Sigmoid colon (tissue), 7 donors: Measurements from ENCODE around the gene RRN3. TPM values are rescaled to one million over a fixed set of nuclear protein-coding genes. Genes with fewer than 3 reads are reported as not detected.
"Not testable (repeated sequence)": the region's sequence is repeated elsewhere in the genome, so short reads cannot be mapped to it uniquely, and the experiment has no call there.

Source experiments
- DNase-seq: peaks from one replicate; pipeline ENCODE4 v3.0.0-alpha.2; 2019
- H3K27ac ChIP-seq, 4 donors: fragments of 200-600 bp; sonication (generic); one replicate each; pipeline ENCODE4 v1.5.1; 2016 to 2019; ENCODE audit warnings: mild to moderate bottlenecking in 1 of 4
- H3K27me3 ChIP-seq, 3 donors: fragments of 200-600 bp; sonication (generic); one replicate each; pipeline ENCODE4 v1.5.1; 2019; ENCODE audit warnings: mild to moderate bottlenecking in 1 of 3
- H3K36me3 ChIP-seq, 4 donors: fragments of 200-600 bp; sonication (generic); one replicate each; pipeline ENCODE4 v1.5.1; 2016 to 2019
- H3K4me1 ChIP-seq, 4 donors: fragments of 200-600 bp; sonication (generic); one replicate each; pipeline ENCODE4 v1.5.1; 2017 to 2019
- H3K4me3 ChIP-seq, 4 donors: fragments of 200-600 bp; sonication (generic); one replicate each; pipeline ENCODE4 v1.5.1; 2017 to 2019; ENCODE audit warnings: mild to moderate bottlenecking in 2 of 4, moderate library complexity in 1 of 4
- H3K9me3 ChIP-seq, 4 donors: fragments of 200-600 bp in 3 of 4; sonication (generic) in 3 of 4; one replicate each; pipeline versions ENCODE4 v1.5.1 to v1.6.1; 2013 to 2019
- EP300 ChIP-seq, 4 donors: sonication (generic); formaldehyde crosslinking; IDR thresholded peaks; one replicate each; pipeline ENCODE4 v1.6.1; 2017; ENCODE audit warnings: antibody characterized with exemption in 4 of 4
- POLR2AphosphoS5 ChIP-seq, 4 donors: sonication (generic); formaldehyde crosslinking; IDR thresholded peaks; one replicate each; pipeline ENCODE4 v1.6.1; 2017; ENCODE audit warnings: antibody characterized with exemption in 4 of 4
- WGBS, 2 donors: extraction: QIAGEN DNeasy Blood & Tissue Kit; methylation state at CpG; one replicate each; pipeline ENCODE4 v1.1.7; 2013; 5-methylcytosine and 5-hydroxymethylcytosine counted together
- intact Hi-C: fragments of 100-400 bp; cut with DNase I; formaldehyde crosslinking; loops from one replicate; pipeline ENCODE4 v1.15.1; 2023
- polyA plus RNA-seq, 3 donors: library from polyadenylated mRNA; stranded (reverse); fragments of 200-250 nt; gene quantifications; one replicate each; pipeline ENCODE4 v1.2.3, GENCODE V29; 2013
- total RNA-seq, 4 donors: library from RNA; depleted of rRNA; stranded (reverse); fragments of >200 nt; gene quantifications; one replicate each; pipeline ENCODE4 v1.1.0, GENCODE V29; 2016
- donor health status: healthy with polysubstance abuse.
- donor health status: Bipolar disorder and iron deficiency.
- donor health status: healthy.

Gene RRN3
- total and polyA plus RNA-seq, 7 donors = 14.5 to 27.2 (median 21.3) TPM

GRCh38 chr16:15025234-15025951 is 68.7 kb downstream of the RRN3 start:
- H3K4me3 ChIP-seq, H3K9me3 ChIP-seq, H3K27me3 ChIP-seq, DNase-seq, intact Hi-C loops: not testable (repeated sequence)
- 75 to 84% methylated on average over 14 of the region's 14 CpGs for WGBS, 2 donors
- Histone ChIP-seq H3K27ac (peak overlapping the region; percentile 11 to 77 (median 69)), H3K4me1 (peaks cover 0 to 63% (median 24%) of the 10 kb centered on the region in 4 donors), H3K36me3 (peaks cover 0 to 57% (median 17%) of the 10 kb centered on the region in 4 donors)
- TF ChIP-seq POLR2AphosphoS5 (IDR thresholded peaks at IDR 0.05) = peak in 1 of 4 donors; percentile 1
- peak in 1 of 4 donors; percentile 7 for TF ChIP-seq EP300 (IDR thresholded peaks at IDR 0.05)

DNA sequence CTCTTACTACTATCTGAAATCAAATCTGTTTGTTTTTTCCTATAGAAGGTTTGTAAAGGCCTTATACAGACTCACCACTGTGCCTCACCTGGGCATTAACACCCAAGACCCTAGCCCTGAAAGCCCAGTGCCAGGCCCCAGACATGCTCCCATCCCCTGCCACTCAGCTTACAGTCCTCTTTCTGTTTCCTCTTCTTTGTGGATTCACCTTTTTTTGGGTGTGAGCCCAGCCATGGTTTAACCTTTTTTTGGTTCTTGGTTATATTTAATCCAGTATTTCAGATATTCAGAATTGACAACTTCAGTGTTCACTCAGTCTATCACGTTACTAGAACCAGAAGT is 69.2 kb downstream of the RRN3 start:
- H3K27me3 ChIP-seq, H3K9me3 ChIP-seq, intact Hi-C loops, DNase-seq, H3K4me3 ChIP-seq: not testable (repeated sequence)
- peaks cover 0 to 61% (median 24%) of the 10 kb centered on the region in 4 donors for H3K4me1 ChIP-seq
- WGBS, 2 donors = 71 to 90% methylated on average over 1 of the region's 1 CpG
- H3K36me3 ChIP-seq = peaks cover 0 to 55% (median 17%) of the 10 kb centered on the region in 4 donors
- peak overlapping the region in 3 of 4 donors; percentile 66 to 77 (median 72) for H3K27ac ChIP-seq

DNA sequence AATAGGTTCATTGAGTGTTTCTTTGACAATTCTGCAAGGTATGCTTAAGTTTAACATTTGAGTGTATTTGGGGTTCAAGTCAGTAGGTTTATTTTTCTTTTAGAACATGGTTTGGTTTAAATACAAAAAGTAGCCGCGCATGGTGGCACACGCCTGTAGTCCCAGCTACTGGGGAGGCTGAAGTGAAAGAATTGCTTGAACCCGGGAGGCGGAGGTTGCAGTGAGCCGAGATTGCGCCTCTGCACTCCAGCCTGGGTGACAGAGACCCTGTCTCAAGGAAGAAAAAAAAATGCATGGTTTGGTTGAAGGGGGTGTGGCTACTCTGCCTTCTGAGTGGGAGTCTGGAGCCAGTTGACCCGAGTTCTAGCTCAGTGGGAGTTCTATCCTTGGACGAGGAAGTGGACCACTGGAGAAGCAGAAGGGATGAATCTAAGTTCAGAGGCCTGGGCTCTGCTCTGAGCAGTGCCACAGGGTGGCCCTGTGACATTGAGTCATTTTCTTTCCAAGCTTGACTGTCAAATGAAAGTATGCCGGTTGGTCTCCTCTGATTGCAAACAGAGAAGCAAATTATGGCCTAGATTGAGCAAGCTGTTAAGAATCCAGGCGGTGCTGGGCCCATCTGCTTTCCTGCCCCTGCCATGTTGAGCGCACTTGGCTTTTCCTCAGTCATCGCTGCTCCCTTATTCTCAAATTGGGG is 70.5 kb downstream of the RRN3 start:
- H3K4me1 ChIP-seq = peaks cover 0 to 48% (median 18%) of the 10 kb centered on the region in 4 donors
- DNase-seq, H3K4me3 ChIP-seq, H3K9me3 ChIP-seq, intact Hi-C loops, H3K27me3 ChIP-seq: not testable (repeated sequence)
- peak overlapping the region in 2 of 4 donors; percentile 13 to 77 for H3K27ac ChIP-seq
- peaks cover 0 to 54% (median 20%) of the 10 kb centered on the region in 4 donors for H3K36me3 ChIP-seq
- WGBS, 2 donors = 91 to 93% methylated on average over 13 of the region's 13 CpGs

DNA sequence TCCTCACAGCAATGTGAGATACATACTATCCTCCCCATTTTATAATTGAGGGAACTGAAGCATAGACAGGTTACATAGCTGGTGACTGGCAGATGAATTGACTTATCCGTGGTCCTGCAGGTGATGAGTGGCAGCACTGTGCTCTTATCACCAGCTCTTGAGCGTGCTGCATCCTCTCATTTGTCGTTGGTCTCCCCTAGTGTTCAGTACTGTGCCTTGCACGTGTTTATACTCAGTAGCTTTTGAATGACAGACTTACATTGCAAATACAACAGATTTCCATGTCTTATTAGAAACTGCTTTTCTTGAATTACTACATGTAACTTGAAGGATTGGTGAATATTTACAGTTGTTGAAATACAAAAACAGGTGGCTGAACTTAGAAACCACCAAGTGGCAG is 71.9 kb downstream of the RRN3 start:
- Histone ChIP-seq H3K4me1 (peaks cover 0 to 43% (median 19%) of the 10 kb centered on the region in 4 donors), H3K27ac (peak overlapping the region in 2 of 4 donors; percentile 31 to 63), H3K36me3 (peaks cover 0 to 50% (median 17%) of the 10 kb centered on the region in 4 donors)
- DNase-seq, intact Hi-C loops, H3K4me3 ChIP-seq, H3K9me3 ChIP-seq, H3K27me3 ChIP-seq: not testable (repeated sequence)
- WGBS, 2 donors = 10 to 26% methylated on average over 4 of the region's 4 CpGs

- intact Hi-C loops, H3K9me3 ChIP-seq, DNase-seq, H3K4me3 ChIP-seq, H3K27me3 ChIP-seq: not testable (repeated sequence)
- Histone ChIP-seq H3K36me3 (peaks cover 0 to 52% (median 17%) of the 10 kb centered on the region in 4 donors), H3K27ac (peak overlapping the region in 3 of 4 donors; percentile 31 to 63 (median 53)), H3K4me1 (peaks cover 0 to 51% (median 23%) of the 10 kb centered on the region in 4 donors)
- WGBS, 2 donors = 82 to 84% methylated on average over 7 of the region's 7 CpGs
- peak in 3 of 4 donors; percentile 46 to 73 (median 67) for TF ChIP-seq POLR2AphosphoS5 (IDR thresholded peaks at IDR 0.05)
These were observed 72.6 kb downstream of the RRN3 start for GRCh38 chr16:15021429-15021828.

- H3K27ac ChIP-seq = peak overlapping the region; percentile 24 to 35 (median 30)
- WGBS, 2 donors = 4 to 45% methylated on average over 4 of the region's 4 CpGs
- not testable (repeated sequence) for DNase-seq
These were observed 77.0 kb downstream of the RRN3 start for GRCh38 chr16:15016951-15017580.

GRCh38 chr16:15016354-15016753 is 77.7 kb downstream of the RRN3 start:
- H3K9me3 ChIP-seq, DNase-seq, H3K4me3 ChIP-seq, H3K27me3 ChIP-seq, intact Hi-C loops: not testable (repeated sequence)
- Histone ChIP-seq H3K27ac (peak overlapping the region; percentile 24 to 35 (median 30)), H3K4me1 (peaks cover 0 to 26% (median 12%) of the 10 kb centered on the region in 4 donors), H3K36me3 (peaks cover 0 to 34% (median 6%) of the 10 kb centered on the region in 4 donors)
- 82% methylated on average over 4 of the region's 4 CpGs for WGBS, 2 donors

More at GRCh38 chr16:15016951-15017580, 77.0 kb downstream of the RRN3 start:
- peak in 2 of 4 donors; percentile 11 to 25 for TF ChIP-seq POLR2AphosphoS5 (IDR thresholded peaks at IDR 0.05)
- intact Hi-C loops, H3K4me3 ChIP-seq, H3K27me3 ChIP-seq, H3K9me3 ChIP-seq: not testable (repeated sequence)
- Histone ChIP-seq H3K36me3 (peaks cover 0 to 33% (median 6%) of the 10 kb centered on the region in 4 donors), H3K4me1 (peaks cover 0 to 31% (median 16%) of the 10 kb centered on the region in 4 donors)

- peaks cover 0 to 40% (median 6%) of the 10 kb centered on the region in 4 donors for H3K36me3 ChIP-seq
- H3K27ac ChIP-seq, H3K27me3 ChIP-seq, H3K9me3 ChIP-seq, DNase-seq, H3K4me3 ChIP-seq, intact Hi-C loops: not testable (repeated sequence)
- H3K4me1 ChIP-seq = peaks cover 0 to 19% (median 8%) of the 10 kb centered on the region in 4 donors
- 94 to 95% methylated on average over 3 of the region's 3 CpGs for WGBS, 2 donors
These were observed 78.4 kb downstream of the RRN3 start for GRCh38 chr16:15015671-15016070.

DNA sequence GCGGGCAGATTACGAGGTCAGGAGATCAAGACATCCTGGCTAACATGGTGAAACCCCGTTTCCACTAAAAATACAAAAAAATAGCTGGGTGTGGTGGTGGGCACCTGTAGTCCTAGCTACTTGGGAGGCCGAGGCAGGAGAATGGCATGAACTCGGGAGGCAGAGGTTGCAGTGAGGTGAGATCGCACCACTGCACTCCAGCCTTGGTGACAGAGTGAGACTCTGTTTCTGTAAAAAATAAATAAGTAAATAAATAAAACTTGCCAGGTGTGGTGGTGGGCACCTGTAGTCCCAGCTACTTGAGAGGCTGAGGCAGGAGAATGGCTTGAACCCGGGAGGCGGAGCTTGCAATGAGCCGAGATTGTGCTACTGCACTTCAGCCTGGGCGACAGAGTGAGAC is 81.1 kb downstream of the RRN3 start:
- H3K27ac ChIP-seq, DNase-seq, intact Hi-C loops, H3K9me3 ChIP-seq, H3K27me3 ChIP-seq, H3K4me3 ChIP-seq: not testable (repeated sequence)
- H3K4me1 ChIP-seq = peaks cover 0 to 19% (median 8%) of the 10 kb centered on the region in 4 donors
- 97% methylated on average over 10 of the region's 10 CpGs for WGBS, 2 donors
- peaks cover 0 to 41% (median 5%) of the 10 kb centered on the region in 4 donors for H3K36me3 ChIP-seq
